ENCODE results near the gene ATP1A1. TPM values are rescaled to one million over a fixed set of nuclear protein-coding genes. Genes with fewer than 3 reads are reported as not detected.

ATP1A1 gene
- total and polyA plus RNA-seq, 2 experiments from 2014 or later, result 665 to 1,350 TPM

DNA sequence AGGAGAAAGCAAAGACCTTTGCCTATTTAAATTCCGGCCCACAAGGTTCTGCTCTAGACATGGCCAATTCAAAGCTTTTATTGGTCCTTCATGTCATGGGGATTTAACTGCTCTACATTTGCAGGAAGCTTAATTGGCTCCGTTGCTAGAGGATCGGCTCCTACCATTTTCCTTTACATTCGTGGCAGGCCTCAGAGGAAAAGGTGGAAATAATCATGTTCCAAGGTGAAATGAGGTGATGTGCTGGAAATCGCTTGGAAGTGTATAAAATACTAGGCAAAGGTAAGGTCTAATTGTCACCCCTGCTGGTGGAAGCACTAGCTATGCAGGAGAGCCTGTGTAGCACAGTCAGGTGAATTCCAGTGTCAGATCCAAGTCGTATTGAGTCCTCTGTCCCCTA is 55.5 kb downstream of the ATP1A1 start:
- Histone ChIP-seq H3K4me1 (ENCODE audit: low read depth) (peaks cover 43% of the 10 kb centered on the region), H3K9me3 (ENCODE audit: low read depth) (no peaks in the 10 kb centered on the region), H3K36me3 (no peaks in the 10 kb centered on the region), H3K27me3 (no peaks in the 10 kb centered on the region), H3K4me3 (no peak overlapping the region), H3K27ac (peak overlapping the region; percentile 62)
- TF ChIP-seq, protein P1, sequence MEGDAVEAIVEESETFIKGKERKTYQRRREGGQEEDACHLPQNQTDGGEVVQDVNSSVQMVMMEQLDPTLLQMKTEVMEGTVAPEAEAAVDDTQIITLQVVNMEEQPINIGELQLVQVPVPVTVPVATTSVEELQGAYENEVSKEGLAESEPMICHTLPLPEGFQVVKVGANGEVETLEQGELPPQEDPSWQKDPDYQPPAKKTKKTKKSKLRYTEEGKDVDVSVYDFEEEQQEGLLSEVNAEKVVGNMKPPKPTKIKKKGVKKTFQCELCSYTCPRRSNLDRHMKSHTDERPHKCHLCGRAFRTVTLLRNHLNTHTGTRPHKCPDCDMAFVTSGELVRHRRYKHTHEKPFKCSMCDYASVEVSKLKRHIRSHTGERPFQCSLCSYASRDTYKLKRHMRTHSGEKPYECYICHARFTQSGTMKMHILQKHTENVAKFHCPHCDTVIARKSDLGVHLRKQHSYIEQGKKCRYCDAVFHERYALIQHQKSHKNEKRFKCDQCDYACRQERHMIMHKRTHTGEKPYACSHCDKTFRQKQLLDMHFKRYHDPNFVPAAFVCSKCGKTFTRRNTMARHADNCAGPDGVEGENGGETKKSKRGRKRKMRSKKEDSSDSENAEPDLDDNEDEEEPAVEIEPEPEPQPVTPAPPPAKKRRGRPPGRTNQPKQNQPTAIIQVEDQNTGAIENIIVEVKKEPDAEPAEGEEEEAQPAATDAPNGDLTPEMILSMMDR (IDR thresholded peaks at IDR 0.05; ENCODE audit: low read depth, low read length), result no peak
- DNase-seq (ENCODE audit: low read depth in 1 of 2, low spot score in 1 of 2), result no peak

DNA sequence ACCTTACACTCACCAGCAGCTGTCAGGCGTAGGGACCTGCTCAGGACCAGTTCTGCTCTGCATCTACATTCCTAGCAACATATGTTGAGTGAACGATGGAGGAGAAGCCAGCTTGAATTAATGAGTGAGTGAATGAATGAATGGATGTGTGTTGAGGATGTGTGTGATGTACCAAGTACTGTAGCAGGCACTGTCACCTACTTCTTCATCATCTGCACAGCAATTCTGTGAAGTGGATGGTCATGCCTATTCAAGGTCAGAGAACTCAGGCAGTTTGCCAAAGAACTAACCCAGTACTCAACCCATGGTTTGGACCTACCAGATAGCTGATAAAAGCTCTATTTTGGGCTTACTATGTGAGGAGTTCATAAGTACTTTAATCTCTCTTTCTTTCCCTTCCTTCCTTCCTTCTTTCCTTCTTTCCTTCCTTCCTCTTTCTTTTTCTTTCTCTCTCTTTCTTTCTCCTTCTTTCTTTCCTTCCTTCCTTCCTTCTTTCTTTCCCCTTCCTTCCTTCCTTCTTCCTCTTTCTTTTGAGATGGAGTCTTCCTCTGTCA is 56.9 kb downstream of the ATP1A1 start:
- peak in 1 of 2 donors; percentile 76 for DNase-seq (ENCODE audit: low read depth in 1 of 2, low spot score in 1 of 2)
- no peaks in the 10 kb centered on the region for H3K9me3 ChIP-seq (ENCODE audit: low read depth)
- H3K4me1 ChIP-seq (ENCODE audit: low read depth), result peaks cover 44% of the 10 kb centered on the region
- TF ChIP-seq, protein P1 (IDR thresholded peaks at IDR 0.05; ENCODE audit: low read depth, low read length), result no peak
- peak overlapping the region; percentile 65 for H3K27ac ChIP-seq
- H3K4me3 ChIP-seq, result no peak overlapping the region
- no peaks in the 10 kb centered on the region for H3K27me3 ChIP-seq
- H3K36me3 ChIP-seq, result no peaks in the 10 kb centered on the region

DNA sequence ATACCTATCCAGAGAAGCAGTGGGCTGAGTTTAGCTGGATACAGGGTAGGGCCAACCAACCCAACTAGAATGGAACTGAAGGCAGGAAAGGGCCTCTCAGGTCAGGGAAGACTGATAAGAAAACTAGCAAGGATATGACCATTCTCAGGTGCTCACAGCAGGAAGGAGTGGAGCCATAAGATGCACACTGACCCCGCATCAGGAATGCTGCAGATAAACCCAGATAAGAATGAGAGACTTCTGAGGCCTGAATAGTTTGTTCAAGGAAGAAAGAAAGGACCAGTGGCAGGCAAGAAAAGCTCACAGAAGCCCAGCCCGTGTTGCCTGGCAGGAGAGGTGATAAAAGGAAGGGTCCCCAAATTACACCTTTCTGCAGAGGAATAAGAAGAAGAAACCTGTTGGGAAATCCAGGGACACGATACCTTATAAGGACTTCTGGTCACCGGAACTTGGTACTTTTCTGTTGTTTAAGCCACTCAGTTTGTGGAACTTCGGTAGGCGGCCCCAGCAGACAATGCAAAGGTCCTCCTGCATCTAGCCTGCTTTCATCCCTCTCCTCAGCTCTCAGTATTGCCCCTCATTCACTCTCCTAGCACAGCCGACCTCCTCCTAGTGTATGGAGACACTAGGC is 58.9 kb downstream of the ATP1A1 start:
- Histone ChIP-seq H3K27ac (peak overlapping the region; percentile 69), H3K27me3 (no peaks in the 10 kb centered on the region), H3K36me3 (no peaks in the 10 kb centered on the region), H3K9me3 (ENCODE audit: low read depth) (no peaks in the 10 kb centered on the region), H3K4me3 (no peak overlapping the region), H3K4me1 (ENCODE audit: low read depth) (peaks cover 44% of the 10 kb centered on the region)
- no peak for DNase-seq (ENCODE audit: low read depth in 1 of 2, low spot score in 1 of 2)
- TF ChIP-seq, protein P1 (IDR thresholded peaks at IDR 0.05; ENCODE audit: low read depth, low read length), result no peak

DNA sequence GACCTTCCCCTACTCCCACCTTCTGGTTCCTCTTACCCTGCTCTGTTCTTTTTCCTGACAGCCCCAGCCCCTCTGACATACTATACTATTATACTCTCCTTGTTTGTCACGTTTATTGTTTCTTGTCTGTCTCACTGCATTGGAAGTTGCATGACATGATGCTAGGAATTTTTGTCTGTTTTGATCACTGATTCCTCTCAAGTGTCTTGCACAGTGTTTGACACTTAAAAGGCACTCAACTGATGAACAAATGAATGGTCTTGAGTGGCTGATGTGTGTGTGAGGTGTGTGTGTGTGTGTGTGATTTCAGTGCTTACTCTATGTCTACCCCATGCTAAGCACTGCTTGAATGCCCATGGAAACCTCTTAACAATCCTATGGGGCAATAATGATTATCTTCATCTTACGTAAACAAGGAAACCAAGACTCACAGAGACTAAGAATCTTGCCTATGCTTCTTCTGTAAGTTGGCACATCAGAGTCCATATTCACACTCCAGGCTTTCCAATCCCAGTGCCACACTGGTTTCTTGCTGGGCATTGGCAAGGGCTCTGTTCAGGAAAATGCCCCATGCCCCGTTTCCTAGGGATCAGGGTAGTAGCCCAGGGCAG is 59.7 kb downstream of the ATP1A1 start:
- Histone ChIP-seq H3K4me1 (ENCODE audit: low read depth) (peaks cover 44% of the 10 kb centered on the region), H3K27me3 (no peaks in the 10 kb centered on the region), H3K4me3 (no peak overlapping the region), H3K9me3 (ENCODE audit: low read depth) (no peaks in the 10 kb centered on the region), H3K36me3 (no peaks in the 10 kb centered on the region), H3K27ac (peak overlapping the region; percentile 69)
- no peak for DNase-seq (ENCODE audit: low read depth in 1 of 2, low spot score in 1 of 2)
- TF ChIP-seq, protein P1 (IDR thresholded peaks at IDR 0.05; ENCODE audit: low read depth, low read length), result no peak

DNA sequence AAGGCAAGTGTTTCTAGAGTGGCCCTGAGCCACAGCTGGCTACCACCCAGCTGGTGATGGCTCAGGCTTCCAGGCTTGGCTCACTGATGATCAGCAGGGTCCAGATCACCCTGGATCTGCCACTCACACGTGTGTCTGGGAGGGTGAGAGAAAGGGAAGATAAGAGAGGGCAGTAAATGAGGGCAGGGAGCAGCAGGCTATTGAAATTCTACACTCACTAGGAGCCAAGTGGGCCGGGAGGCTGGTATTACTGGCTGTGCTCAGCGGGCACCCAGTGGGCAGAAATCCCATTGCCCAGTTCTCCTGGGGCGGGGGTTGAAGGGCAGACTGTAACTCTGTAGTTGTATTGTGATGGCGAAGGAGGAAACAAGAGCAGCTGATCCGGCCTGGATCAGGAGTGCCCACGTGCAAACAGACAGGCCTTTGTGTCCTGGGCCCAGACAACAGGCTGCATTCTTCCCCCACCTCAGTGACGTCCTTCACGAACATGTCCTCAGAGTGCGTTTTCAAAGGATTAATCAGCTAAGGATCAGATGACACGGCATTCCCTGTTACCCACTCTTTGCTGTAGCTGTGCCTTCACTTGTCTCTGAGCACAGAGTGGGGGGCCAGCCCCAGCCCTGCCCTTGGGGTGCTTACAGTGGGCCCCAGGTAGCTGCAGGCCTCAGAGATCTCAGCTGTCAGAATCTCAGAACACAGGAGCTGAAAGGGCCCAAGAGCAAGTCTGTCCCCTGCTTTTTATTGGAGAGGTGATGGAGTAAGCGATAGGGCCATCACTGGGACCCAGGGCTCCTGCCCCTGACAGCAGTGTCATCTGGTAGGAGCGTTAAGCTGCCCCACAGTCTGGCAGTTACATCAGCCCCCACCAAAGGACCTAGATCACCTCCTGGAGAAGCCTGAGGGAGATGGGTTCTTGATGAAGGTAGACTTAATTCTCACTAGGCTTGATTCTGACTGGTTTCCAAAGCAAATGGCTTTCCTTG is 60.5 kb downstream of the ATP1A1 start:
- peaks cover 41% of the 10 kb centered on the region for H3K4me1 ChIP-seq (ENCODE audit: low read depth)
- H3K27me3 ChIP-seq, result no peaks in the 10 kb centered on the region
- peak in 1 of 2 donors; percentile 53 for DNase-seq (ENCODE audit: low read depth in 1 of 2, low spot score in 1 of 2)
- H3K9me3 ChIP-seq (ENCODE audit: low read depth), result no peaks in the 10 kb centered on the region
- peak overlapping the region; percentile 69 for H3K27ac ChIP-seq
- H3K36me3 ChIP-seq, result no peaks in the 10 kb centered on the region
- H3K4me3 ChIP-seq, result no peak overlapping the region
- TF ChIP-seq, protein P1 (IDR thresholded peaks at IDR 0.05; ENCODE audit: low read depth, low read length), result no peak

All from cardiac muscle cell (in vitro differentiated cells and primary cell).